ENCODE data around the gene FREY1. TPM values are rescaled to one million over a fixed set of nuclear protein-coding genes. Genes with fewer than 3 reads are reported as not detected.

The FREY1 gene
- total and polyA plus RNA-seq, 9 of the 15 experiments (the other 6 are each of a cell fraction or from before 2014, with no cell fraction given): 0.25 to 1.5 (median 1.1) TPM; not detected in 5

GRCh38 chr11:45879803-45880686 lies 27.0 kb downstream of the FREY1 start (continued):
- TF ChIP-seq ELK1 (CRISPR knock-in tag; IDR thresholded peaks at IDR 0.05): no peak
- TF ChIP-seq ZNF780A (CRISPR knock-in tag; IDR thresholded peaks at IDR 0.05): no peak
- TF ChIP-seq SAFB2 (IDR thresholded peaks at IDR 0.05; ENCODE audit: borderline replicate concordance, low read depth, low read length, severe bottlenecking): no peak
- no peak for TF ChIP-seq HMG20B (CRISPR knock-in tag; IDR thresholded peaks at IDR 0.05)
- TF ChIP-seq EWSR1 (IDR thresholded peaks at IDR 0.05; ENCODE audit: borderline replicate concordance, low read depth, partially characterized antibody): no peak
- TF ChIP-seq ZNF175 (CRISPR knock-in tag; IDR thresholded peaks at IDR 0.05; ENCODE audit: low read depth): peak; percentile 75; the same call in 1 of the 2 replicates
- TF ChIP-seq GATAD2A (IDR thresholded peaks at IDR 0.05): no peak
- no peak for TF ChIP-seq CHCHD3 (CRISPR knock-in tag; IDR thresholded peaks at IDR 0.05)
- TF ChIP-seq CCNT2 (IDR thresholded peaks at IDR 0.05; ENCODE audit: borderline replicate concordance, extremely low read depth, insufficient read length, low read depth, low read length): no peak
- peak; percentile 67 for TF ChIP-seq SMAD4 (CRISPR knock-in tag; conservative IDR thresholded peaks at IDR 0.05)
- TF ChIP-seq ZNF121 (CRISPR knock-in tag; conservative IDR thresholded peaks at IDR 0.05): no peak
- TF ChIP-seq ZC3H8 (IDR thresholded peaks at IDR 0.05): no peak
- TF ChIP-seq ZEB2 (IDR thresholded peaks at IDR 0.05): peak; percentile 86
- TF ChIP-seq HES1 (IDR thresholded peaks at IDR 0.05; ENCODE audit: low read depth): no peak
- 0 out of 4 replicates have a peak, but pooled peaks of 1 of the 2 experiments have one; percentile 24 for TF ChIP-seq TBL1XR1 (IDR thresholded peaks at IDR 0.05; ENCODE audit: low read length in 2 of 2)
- TF ChIP-seq ARID3A (IDR thresholded peaks at IDR 0.05; ENCODE audit: borderline replicate concordance, low read depth, low read length): no peak
- TF ChIP-seq THRAP3 (IDR thresholded peaks at IDR 0.05; ENCODE audit: borderline replicate concordance): no peak
- TF ChIP-seq DDX20 (tag; IDR thresholded peaks at IDR 0.05; ENCODE audit: low read depth): no peak
- TF ChIP-seq IRF1 (CRISPR knock-in tag; IDR thresholded peaks at IDR 0.05; ENCODE audit: borderline replicate concordance): no peak
- TF ChIP-seq BCLAF1 (IDR thresholded peaks at IDR 0.05; ENCODE audit: borderline replicate concordance in 1 of 2, control insufficient read depth in 1 of 2, low read depth in 2 of 2, low read length in 1 of 2): no peak

All from K562 (cell line).